Measurements from ENCODE around the gene SPOCK3. TPM values are rescaled to one million over a fixed set of nuclear protein-coding genes. Genes with fewer than 3 reads are reported as not detected.

Gene SPOCK3
- total RNA-seq, 2 experiments from 2014 or later, result 0.44 TPM; not detected in 1

GRCh38 chr4:167032871-167033270 lies 201.4 kb downstream of the SPOCK3 start:
- no peak overlapping the region for H3K4me3 Mint-ChIP-seq
- DNase-seq, result no peak
- no peaks in the 10 kb centered on the region for H3K36me3 Mint-ChIP-seq
- no peaks in the 10 kb centered on the region for H3K4me1 Mint-ChIP-seq
- H3K27me3 Mint-ChIP-seq, result no peaks in the 10 kb centered on the region
- H3K9me3 Mint-ChIP-seq, result no peaks in the 10 kb centered on the region
- H3K27ac Mint-ChIP-seq, result no peak overlapping the region

- H3K27ac Mint-ChIP-seq, result no peak overlapping the region
- H3K9me3 Mint-ChIP-seq, result no peaks in the 10 kb centered on the region
- no peaks in the 10 kb centered on the region for H3K4me1 Mint-ChIP-seq
- no peaks in the 10 kb centered on the region for H3K27me3 Mint-ChIP-seq
- H3K4me3 Mint-ChIP-seq, result no peak overlapping the region
- no peak for DNase-seq
- H3K36me3 Mint-ChIP-seq, result no peaks in the 10 kb centered on the region
Observed at GRCh38 chr4:167031534-167032156, 202.6 kb downstream of the SPOCK3 start.

- Mint-ChIP-seq H3K9me3 (no peaks in the 10 kb centered on the region), H3K27me3 (no peaks in the 10 kb centered on the region), H3K36me3 (no peaks in the 10 kb centered on the region), H3K27ac (no peak overlapping the region), H3K4me3 (no peak overlapping the region), H3K4me1 (no peaks in the 10 kb centered on the region)
- DNase-seq, result no peak
Observed at GRCh38 chr4:167028976-167029375, 205.3 kb downstream of the SPOCK3 start.

GRCh38 chr4:167025670-167026069 lies 208.6 kb downstream of the SPOCK3 start:
- no peak for DNase-seq
- no peaks in the 10 kb centered on the region for H3K36me3 Mint-ChIP-seq
- no peaks in the 10 kb centered on the region for H3K4me1 Mint-ChIP-seq
- H3K4me3 Mint-ChIP-seq, result no peak overlapping the region
- H3K27ac Mint-ChIP-seq, result no peak overlapping the region
- H3K9me3 Mint-ChIP-seq, result no peaks in the 10 kb centered on the region
- peaks cover 3% of the 10 kb centered on the region for H3K27me3 Mint-ChIP-seq

- no peaks in the 10 kb centered on the region for H3K4me1 Mint-ChIP-seq
- H3K4me3 Mint-ChIP-seq, result no peak overlapping the region
- H3K27me3 Mint-ChIP-seq, result peaks cover 3% of the 10 kb centered on the region
- no peak overlapping the region for H3K27ac Mint-ChIP-seq
- no peak for DNase-seq
- no peaks in the 10 kb centered on the region for H3K9me3 Mint-ChIP-seq
- no peaks in the 10 kb centered on the region for H3K36me3 Mint-ChIP-seq
Observed at GRCh38 chr4:167023364-167023925, 210.8 kb downstream of the SPOCK3 start.

GRCh38 chr4:167021545-167022155 lies 212.6 kb downstream of the SPOCK3 start:
- DNase-seq, result peak; percentile 48
- H3K27me3 Mint-ChIP-seq, result peaks cover 3% of the 10 kb centered on the region
- no peaks in the 10 kb centered on the region for H3K36me3 Mint-ChIP-seq
- no peaks in the 10 kb centered on the region for H3K4me1 Mint-ChIP-seq
- no peak overlapping the region for H3K27ac Mint-ChIP-seq
- H3K4me3 Mint-ChIP-seq, result no peak overlapping the region
- H3K9me3 Mint-ChIP-seq, result no peaks in the 10 kb centered on the region

GRCh38 chr4:167020410-167020809 lies 213.9 kb downstream of the SPOCK3 start:
- Mint-ChIP-seq H3K27ac (no peak overlapping the region), H3K4me1 (no peaks in the 10 kb centered on the region), H3K4me3 (no peak overlapping the region), H3K27me3 (peaks cover 3% of the 10 kb centered on the region), H3K9me3 (no peaks in the 10 kb centered on the region), H3K36me3 (no peaks in the 10 kb centered on the region)
- no peak for DNase-seq

- H3K27me3 Mint-ChIP-seq, result no peaks in the 10 kb centered on the region
Observed at GRCh38 chr4:167014944-167015343, 219.3 kb downstream of the SPOCK3 start.

GRCh38 chr4:167003326-167003725 lies 231.0 kb downstream of the SPOCK3 start:
- Mint-ChIP-seq H3K4me3 (no peak overlapping the region), H3K36me3 (no peaks in the 10 kb centered on the region), H3K27me3 (no peaks in the 10 kb centered on the region), H3K9me3 (no peaks in the 10 kb centered on the region), H3K4me1 (no peaks in the 10 kb centered on the region), H3K27ac (no peak overlapping the region)
- DNase-seq, result no peak

More at GRCh38 chr4:167014944-167015343, 219.3 kb downstream of the SPOCK3 start:
- Mint-ChIP-seq H3K36me3 (no peaks in the 10 kb centered on the region), H3K9me3 (no peaks in the 10 kb centered on the region), H3K4me3 (no peak overlapping the region), H3K27ac (no peak overlapping the region), H3K4me1 (no peaks in the 10 kb centered on the region)
- no peak for DNase-seq

GRCh38 chr4:167000141-167000852 lies 234.0 kb downstream of the SPOCK3 start:
- Mint-ChIP-seq H3K27ac (no peak overlapping the region), H3K36me3 (no peaks in the 10 kb centered on the region), H3K9me3 (no peaks in the 10 kb centered on the region)

GRCh38 chr4:166996216-166996615 lies 238.1 kb downstream of the SPOCK3 start:
- Mint-ChIP-seq H3K4me3 (no peak overlapping the region), H3K4me1 (no peaks in the 10 kb centered on the region), H3K27me3 (no peaks in the 10 kb centered on the region), H3K36me3 (no peaks in the 10 kb centered on the region), H3K27ac (no peak overlapping the region), H3K9me3 (no peaks in the 10 kb centered on the region)
- no peak for DNase-seq

More at GRCh38 chr4:167000141-167000852, 234.0 kb downstream of the SPOCK3 start:
- DNase-seq, result no peak
- Mint-ChIP-seq H3K4me3 (no peak overlapping the region), H3K27me3 (no peaks in the 10 kb centered on the region), H3K4me1 (no peaks in the 10 kb centered on the region)

- H3K9me3 Mint-ChIP-seq, result no peaks in the 10 kb centered on the region
- no peaks in the 10 kb centered on the region for H3K4me1 Mint-ChIP-seq
Observed at GRCh38 chr4:166994686-166995085, 239.6 kb downstream of the SPOCK3 start.

GRCh38 chr4:166991006-166991561 lies 243.2 kb downstream of the SPOCK3 start:
- DNase-seq, result no peak
- H3K9me3 Mint-ChIP-seq, result no peaks in the 10 kb centered on the region
- no peaks in the 10 kb centered on the region for H3K4me1 Mint-ChIP-seq
- H3K27me3 Mint-ChIP-seq, result no peaks in the 10 kb centered on the region
- no peak overlapping the region for H3K4me3 Mint-ChIP-seq
- no peaks in the 10 kb centered on the region for H3K36me3 Mint-ChIP-seq
- no peak overlapping the region for H3K27ac Mint-ChIP-seq

More at GRCh38 chr4:166994686-166995085, 239.6 kb downstream of the SPOCK3 start:
- no peak overlapping the region for H3K27ac Mint-ChIP-seq
- H3K36me3 Mint-ChIP-seq, result no peaks in the 10 kb centered on the region
- no peak overlapping the region for H3K4me3 Mint-ChIP-seq
- no peak for DNase-seq
- H3K27me3 Mint-ChIP-seq, result no peaks in the 10 kb centered on the region

GRCh38 chr4:166989886-166990285 lies 244.4 kb downstream of the SPOCK3 start:
- Mint-ChIP-seq H3K27me3 (no peaks in the 10 kb centered on the region), H3K4me1 (no peaks in the 10 kb centered on the region), H3K36me3 (no peaks in the 10 kb centered on the region)

GRCh38 chr4:166987026-166987425 lies 247.3 kb downstream of the SPOCK3 start:
- Mint-ChIP-seq H3K27ac (no peak overlapping the region), H3K9me3 (no peaks in the 10 kb centered on the region), H3K4me3 (no peak overlapping the region), H3K27me3 (no peaks in the 10 kb centered on the region), H3K36me3 (no peaks in the 10 kb centered on the region), H3K4me1 (no peaks in the 10 kb centered on the region)
- no peak for DNase-seq

More at GRCh38 chr4:166989886-166990285, 244.4 kb downstream of the SPOCK3 start:
- Mint-ChIP-seq H3K4me3 (no peak overlapping the region), H3K27ac (no peak overlapping the region), H3K9me3 (no peaks in the 10 kb centered on the region)
- DNase-seq, result no peak

All from activated naive CD8-positive, alpha-beta T cell treated with anti-CD3 and anti-CD28 coated beads for 36 hours (primary cell).